GM21367 (cell line): Measurements from ENCODE around the gene SMIM15.

Experiments used
- ATAC-seq: cut with Tn5 transposase; IDR thresholded peaks from one replicate; pipeline ENCODE4 v1.9.1; 2021; ENCODE audit not compliant: unreplicated experiment

The SMIM15 gene

GRCh38 chr5:61160497-61160896, 1.8 kb downstream of the SMIM15 start:
- no peak for ATAC-seq

GRCh38 chr5:61159836-61160235, 2.4 kb downstream of the SMIM15 start:
- ATAC-seq = no peak

- no peak for ATAC-seq
Measured at GRCh38 chr5:61159070-61159469, 3.2 kb downstream of the SMIM15 start.

GRCh38 chr5:61151893-61152292, 10.4 kb downstream of the SMIM15 start:
- ATAC-seq = no peak

- ATAC-seq = no peak
Measured at GRCh38 chr5:61148515-61148914, 13.8 kb downstream of the SMIM15 start.

GRCh38 chr5:61142811-61143210, 19.5 kb downstream of the SMIM15 start:
- no peak for ATAC-seq

GRCh38 chr5:61142391-61142790, 19.9 kb downstream of the SMIM15 start:
- no peak for ATAC-seq

- no peak for ATAC-seq
Measured at GRCh38 chr5:61141801-61142200, 20.5 kb downstream of the SMIM15 start.

GRCh38 chr5:61139931-61140330, 22.3 kb downstream of the SMIM15 start:
- no peak for ATAC-seq

- no peak for ATAC-seq
Measured at GRCh38 chr5:61139094-61139873, 23.0 kb downstream of the SMIM15 start.

GRCh38 chr5:61137835-61138234, 24.4 kb downstream of the SMIM15 start:
- ATAC-seq = no peak

GRCh38 chr5:61132559-61132958, 29.7 kb downstream of the SMIM15 start:
- ATAC-seq = no peak

- ATAC-seq = no peak
Measured at GRCh38 chr5:61130289-61130688, 32.0 kb downstream of the SMIM15 start.

- ATAC-seq = no peak
Measured at GRCh38 chr5:61123145-61123544, 39.1 kb downstream of the SMIM15 start.

- no peak for ATAC-seq
Measured at GRCh38 chr5:61120534-61120933, 41.7 kb downstream of the SMIM15 start.

- ATAC-seq = no peak
Measured at GRCh38 chr5:61119066-61119465, 43.2 kb downstream of the SMIM15 start.

- no peak for ATAC-seq
Measured at GRCh38 chr5:61115968-61116367, 46.3 kb downstream of the SMIM15 start.

GRCh38 chr5:61114441-61114840, 47.8 kb downstream of the SMIM15 start:
- ATAC-seq = no peak
